HG02870 (cell line): ENCODE results near the gene RCSD1.
"Not testable (repeated sequence)": the region's sequence is repeated elsewhere in the genome, so short reads cannot be mapped to it uniquely, and the experiment has no call there.

ENCODE experiments used
- ATAC-seq: cut with Tn5 transposase; IDR thresholded peaks from one replicate; pipeline ENCODE4 v1.9.1; 2021; ENCODE audit warnings: mild to moderate bottlenecking, moderate library complexity; ENCODE audit not compliant: unreplicated experiment

The RCSD1 gene

GRCh38 chr1:167710836-167711235, 80.8 kb downstream of the RCSD1 start:
- ATAC-seq: no peak

- no peak for ATAC-seq
These were observed 81.8 kb downstream of the RCSD1 start for GRCh38 chr1:167711797-167712196.

- no peak for ATAC-seq
These were observed 83.5 kb downstream of the RCSD1 start for GRCh38 chr1:167713330-167714081.

GRCh38 chr1:167714098-167714438, 84.0 kb downstream of the RCSD1 start:
- ATAC-seq: no peak

GRCh38 chr1:167714439-167715156, 84.6 kb downstream of the RCSD1 start:
- peak; percentile 44 for ATAC-seq

- ATAC-seq: peak; percentile 35
These were observed 85.3 kb downstream of the RCSD1 start for GRCh38 chr1:167715157-167715999.

- ATAC-seq: no peak
These were observed 85.9 kb downstream of the RCSD1 start for GRCh38 chr1:167716000-167716271.

GRCh38 chr1:167717351-167717750, 87.3 kb downstream of the RCSD1 start:
- ATAC-seq: no peak

- no peak for ATAC-seq
These were observed 89.1 kb downstream of the RCSD1 start for GRCh38 chr1:167718914-167719691.

GRCh38 chr1:167719715-167720421, 89.8 kb downstream of the RCSD1 start:
- ATAC-seq: not testable (repeated sequence)

- no peak for ATAC-seq
These were observed 91.1 kb downstream of the RCSD1 start for GRCh38 chr1:167720965-167721616.

- peak; percentile 90 for ATAC-seq
These were observed 91.7 kb downstream of the RCSD1 start, which contains the start of gene MPZL1 for GRCh38 chr1:167721617-167722151. Gene MPZL1 (plus strand): TSS chr1:167721982. CDS start chr1:167722152, 170 bp downstream.

- peak; percentile 29 for ATAC-seq
These were observed 92.3 kb downstream of the RCSD1 start for GRCh38 chr1:167722152-167722869.

GRCh38 chr1:167722870-167723251, 92.8 kb downstream of the RCSD1 start:
- ATAC-seq: no peak

GRCh38 chr1:167723707-167724323, 93.8 kb downstream of the RCSD1 start:
- ATAC-seq: no peak

GRCh38 chr1:167726008-167726407, 96.0 kb downstream of the RCSD1 start:
- no peak for ATAC-seq

- ATAC-seq: no peak
These were observed 98.9 kb downstream of the RCSD1 start for GRCh38 chr1:167728818-167729410.

- no peak for ATAC-seq
These were observed 104.2 kb downstream of the RCSD1 start for GRCh38 chr1:167734227-167734626.
